ENCODE results near the gene HIVEP3.

The HIVEP3 gene

DNA sequence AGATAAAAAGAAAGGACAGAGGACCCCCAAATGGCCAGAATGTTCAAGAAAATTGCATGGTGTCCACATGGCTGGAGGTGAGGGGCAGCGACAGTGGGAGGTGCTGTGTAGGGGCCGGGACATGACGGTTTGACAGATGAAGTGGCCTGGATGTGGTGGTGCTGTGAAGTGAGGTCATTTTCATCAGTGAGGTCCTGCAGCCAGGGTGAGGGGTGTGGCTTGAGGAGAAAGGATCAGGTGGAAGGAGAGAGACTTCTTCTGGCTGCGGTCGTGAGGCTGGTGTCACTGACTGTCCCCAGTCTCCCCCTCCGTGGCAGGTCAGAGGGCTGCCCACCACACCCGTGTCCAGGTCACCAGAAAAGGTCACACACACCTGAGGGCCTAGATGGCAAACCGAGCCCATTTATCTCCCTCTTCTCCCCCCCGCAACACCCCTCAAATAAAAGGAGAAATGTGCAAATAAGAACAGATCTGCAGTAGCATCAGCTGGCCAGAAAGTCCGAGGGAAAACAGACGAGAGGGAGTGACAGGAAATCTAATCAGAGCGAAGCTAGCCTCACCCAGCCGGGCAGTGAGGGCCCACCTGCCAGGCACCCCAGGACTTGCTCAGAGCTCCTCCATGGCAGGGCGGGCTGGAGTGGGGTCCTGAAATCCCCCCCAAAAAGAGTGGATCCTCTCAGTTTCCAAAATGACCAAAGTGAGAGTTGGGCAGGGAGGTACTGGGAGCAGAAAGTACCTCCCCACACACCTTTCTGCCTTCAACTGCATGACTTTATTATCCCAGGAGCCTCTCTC lies 285.7 kb downstream of the HIVEP3 start:
- DNase-seq (ENCODE audit: low read depth in 2 of 2) = no peak

DNA sequence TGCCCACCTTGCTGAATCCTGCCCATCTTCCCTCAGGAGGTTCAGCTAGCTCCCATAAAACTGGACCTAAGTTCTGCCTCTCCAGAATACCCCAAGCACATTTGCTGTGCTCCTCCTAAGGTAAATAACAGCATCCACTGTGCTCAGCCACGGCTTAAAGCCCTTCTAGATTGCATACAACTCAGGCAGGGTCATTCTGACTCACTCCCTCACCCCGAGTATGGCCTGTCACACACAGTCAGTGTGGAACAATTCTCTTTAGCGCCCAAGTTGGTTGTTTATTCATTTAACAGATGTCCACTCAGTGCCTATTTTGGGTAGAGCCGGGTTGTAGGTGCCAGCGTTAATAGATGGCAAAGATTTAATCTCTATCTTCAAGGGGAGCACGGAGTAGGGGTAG lies 286.8 kb downstream of the HIVEP3 start:
- DNase-seq (ENCODE audit: low read depth in 2 of 2) = no peak

DNA sequence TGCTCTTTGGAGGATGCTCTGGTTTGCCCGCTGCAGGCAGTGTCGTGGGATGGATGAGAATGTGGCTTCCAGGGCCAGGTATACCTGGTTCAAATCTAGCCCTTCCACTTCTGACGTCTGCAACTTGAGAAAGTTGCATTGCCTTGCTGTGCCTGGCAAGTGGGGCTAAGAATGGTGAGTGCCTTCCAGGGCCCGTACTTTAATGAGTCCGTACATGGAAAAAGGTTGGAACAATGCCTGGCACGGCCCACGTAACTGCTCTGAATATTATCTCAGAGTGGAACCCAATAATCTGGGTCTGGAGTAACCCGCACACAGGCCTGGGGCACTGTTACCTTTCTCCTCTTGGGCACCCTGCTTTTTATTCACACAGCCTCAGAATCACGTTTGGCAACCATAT lies 287.6 kb downstream of the HIVEP3 start:
- no peak for DNase-seq (ENCODE audit: low read depth in 2 of 2)

DNA sequence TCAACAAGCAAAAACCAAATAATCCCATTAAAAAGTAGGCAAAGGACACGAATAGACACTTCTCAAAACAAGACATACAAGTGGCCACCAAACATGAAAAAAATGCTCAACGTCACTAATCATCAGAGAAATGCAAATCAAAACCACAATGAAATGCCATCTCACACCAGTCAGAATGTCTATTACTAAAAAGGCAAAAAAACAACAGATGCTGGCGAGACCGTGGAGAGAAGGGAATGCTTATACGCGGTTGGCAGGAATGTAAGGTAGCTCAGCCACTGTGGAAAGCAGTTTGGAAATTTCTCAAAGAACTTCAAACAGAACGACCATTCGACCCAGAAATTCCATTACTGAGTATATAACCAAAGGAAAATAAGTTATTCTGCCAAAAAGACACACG lies 289.2 kb downstream of the HIVEP3 start:
- DNase-seq (ENCODE audit: low read depth in 2 of 2) = peak; percentile 92 to 93

DNA sequence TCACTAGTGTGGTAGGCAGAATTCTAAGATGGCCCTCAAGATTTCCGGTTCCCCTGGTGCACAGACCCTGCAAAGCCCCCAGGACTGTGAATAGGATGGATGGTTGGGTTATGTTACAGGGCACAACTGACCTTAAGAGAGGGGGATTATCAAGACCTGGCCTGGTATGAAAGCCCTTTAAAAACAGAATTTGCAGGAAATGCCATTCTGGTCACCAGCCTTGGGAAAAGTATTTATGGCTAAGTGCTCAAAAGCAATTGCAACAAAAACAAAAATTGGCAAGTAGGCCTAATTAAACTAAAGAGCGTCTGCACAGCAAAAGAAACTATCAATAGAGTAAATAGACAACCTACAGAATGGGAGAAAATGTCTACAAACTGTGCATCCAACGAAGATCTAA lies 289.6 kb downstream of the HIVEP3 start:
- DNase-seq (ENCODE audit: low read depth in 2 of 2) = no peak

DNA sequence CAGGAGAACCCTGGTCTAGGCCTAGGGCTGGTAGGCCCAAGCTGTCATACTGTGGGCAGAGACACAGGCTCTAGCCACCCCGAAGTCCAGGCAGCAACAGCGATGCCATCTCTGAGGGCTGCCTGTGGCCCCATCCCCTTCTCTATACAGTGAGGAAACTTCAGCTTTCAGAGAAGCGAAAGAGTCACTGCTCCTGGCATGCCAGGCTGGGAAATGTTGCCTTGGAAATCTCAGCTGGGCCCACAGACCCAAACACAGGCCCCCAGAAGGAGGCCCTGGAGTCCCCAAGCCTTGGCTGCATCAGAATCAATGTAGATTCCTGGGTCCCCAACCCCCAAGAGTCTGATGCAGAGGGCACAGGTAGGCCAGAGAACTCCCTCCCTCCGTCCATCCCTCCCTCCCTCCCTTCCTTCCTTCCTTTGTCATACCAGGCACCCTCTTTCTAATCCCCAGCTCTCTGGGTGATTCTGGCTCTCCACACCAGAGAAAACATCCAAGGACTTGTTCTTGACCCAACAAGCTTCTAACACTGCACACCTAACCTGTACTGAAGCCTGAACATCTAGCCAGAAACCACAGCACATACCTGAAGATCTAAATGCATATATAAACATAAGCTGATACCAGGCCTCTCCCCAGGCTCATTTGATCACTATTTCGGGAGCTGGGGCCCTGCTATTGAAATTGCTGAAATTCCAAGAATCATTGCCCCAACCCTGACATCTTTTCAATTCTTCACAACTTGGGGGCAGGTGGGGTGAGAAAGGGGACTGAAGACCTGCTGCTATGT lies 291.0 kb downstream of the HIVEP3 start:
- no peak for DNase-seq (ENCODE audit: low read depth in 2 of 2)

DNA sequence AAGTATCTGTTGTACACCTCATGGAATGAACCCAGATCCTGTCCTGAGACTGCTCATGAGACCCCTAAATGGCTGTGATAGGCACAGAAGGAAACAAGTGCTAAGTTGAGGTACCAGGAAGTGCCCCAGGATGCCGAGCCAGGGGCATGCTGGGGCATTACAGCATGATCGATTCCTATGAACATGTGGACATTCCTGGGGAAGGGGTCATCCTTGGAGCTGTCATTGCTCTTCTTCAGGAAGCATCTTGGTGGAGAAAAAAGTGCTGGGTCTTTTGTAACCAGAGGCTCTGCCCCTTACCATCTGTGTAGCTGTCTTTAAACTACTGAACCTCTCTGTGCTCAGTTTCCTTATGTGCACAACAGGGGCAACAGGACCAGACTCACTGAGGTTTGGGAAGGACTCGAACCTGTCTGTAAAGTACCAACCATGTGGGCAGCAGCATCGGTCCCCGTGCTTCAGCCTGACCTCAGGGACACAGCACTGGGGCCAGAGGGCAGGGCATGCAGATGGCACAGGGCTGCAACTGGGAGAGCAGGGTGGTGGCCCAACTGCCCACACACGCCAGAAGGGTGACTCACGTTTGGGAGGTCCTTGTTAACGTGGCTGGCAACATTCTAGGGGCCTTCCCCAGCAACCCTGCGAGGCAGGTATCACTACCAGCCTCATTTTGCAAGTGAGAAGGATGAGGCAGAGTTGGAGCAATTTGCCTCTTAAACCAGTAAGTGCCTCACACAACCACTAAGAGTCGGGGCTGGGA lies 291.9 kb downstream of the HIVEP3 start:
- no peak for DNase-seq (ENCODE audit: low read depth in 2 of 2)

DNA sequence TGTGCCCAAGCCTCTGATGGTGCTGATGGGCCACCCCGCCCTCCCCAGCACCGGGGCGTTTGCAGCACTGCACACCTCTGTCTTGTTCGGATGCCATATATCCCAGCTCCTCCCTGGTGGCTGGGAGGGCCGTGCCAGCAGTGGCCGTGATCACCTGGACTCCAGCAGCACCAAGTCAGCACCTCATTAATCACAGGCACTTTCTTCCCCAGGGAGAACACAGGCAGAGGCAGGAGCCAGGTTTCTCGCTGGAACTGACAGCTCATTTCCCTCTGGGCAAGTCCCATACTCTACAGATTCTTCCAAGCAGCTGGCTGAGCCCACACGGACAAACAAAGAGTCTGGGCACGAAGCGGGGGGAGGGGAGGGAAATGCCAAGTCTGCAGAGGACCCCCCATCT lies 292.6 kb downstream of the HIVEP3 start:
- peak in 1 of 2 experiments; percentile 32 for DNase-seq (ENCODE audit: low read depth in 2 of 2)

DNA sequence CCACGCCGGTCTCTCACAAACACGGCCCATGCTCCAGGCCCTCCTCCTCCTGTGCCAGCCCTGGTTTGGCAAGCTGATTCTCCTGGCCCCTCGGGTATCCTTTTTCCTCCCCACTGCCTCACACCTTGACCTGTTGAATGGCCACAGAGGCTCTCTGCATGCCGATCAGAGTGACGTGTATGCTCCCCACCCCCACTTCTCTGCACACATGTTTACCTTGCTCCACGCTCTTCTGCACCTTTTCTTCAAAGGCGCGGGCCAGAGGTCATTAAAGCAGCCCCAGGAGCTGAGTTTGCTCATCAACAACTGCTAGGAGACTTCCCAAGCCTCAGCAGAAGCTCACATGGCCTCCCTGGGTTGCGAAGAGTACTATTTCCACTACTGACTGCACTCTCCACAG lies 295.0 kb downstream of the HIVEP3 start:
- DNase-seq (ENCODE audit: low read depth in 2 of 2) = no peak

DNA sequence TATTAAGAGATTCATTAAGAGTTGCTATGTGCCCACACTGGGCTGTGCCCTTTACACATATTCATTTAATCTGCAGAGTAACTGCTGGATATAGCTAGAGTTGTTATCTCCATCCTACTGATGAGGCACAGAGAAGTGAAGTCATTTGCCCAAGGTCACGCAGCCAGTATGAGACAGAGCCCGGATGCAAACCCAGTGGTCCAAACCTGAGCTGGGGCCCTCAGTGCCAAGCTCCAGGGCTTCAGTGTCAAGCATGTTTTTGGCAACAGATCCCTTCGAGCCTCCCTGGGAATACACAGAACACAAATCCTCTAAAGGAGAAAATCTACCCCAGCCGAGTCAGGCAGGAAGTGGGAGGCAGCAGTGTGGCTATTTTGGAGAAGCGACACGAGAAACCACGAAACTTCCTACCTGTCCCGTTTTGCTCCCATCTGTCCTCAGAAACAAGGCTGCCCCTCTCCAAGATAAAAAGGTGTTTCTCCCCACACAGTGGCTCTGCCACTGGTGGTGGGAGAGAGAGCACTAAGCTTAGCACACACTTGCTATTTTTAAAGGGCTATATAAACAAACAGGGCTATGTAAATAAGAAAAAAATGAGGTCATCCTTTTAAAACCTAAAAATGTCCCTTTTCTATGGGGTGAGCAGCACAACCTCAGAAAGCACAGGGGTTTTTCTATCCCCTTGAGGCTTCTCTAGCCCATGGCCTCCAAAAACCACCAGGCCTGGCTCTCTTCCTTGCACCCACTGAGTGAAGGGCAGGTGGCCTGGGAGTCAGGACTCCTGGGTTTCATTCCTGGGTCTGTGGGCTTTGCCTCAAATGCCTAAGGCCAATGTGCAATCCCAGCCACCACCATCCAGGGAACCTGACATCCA lies 295.6 kb downstream of the HIVEP3 start:
- DNase-seq (ENCODE audit: low read depth in 2 of 2) = no peak

DNA sequence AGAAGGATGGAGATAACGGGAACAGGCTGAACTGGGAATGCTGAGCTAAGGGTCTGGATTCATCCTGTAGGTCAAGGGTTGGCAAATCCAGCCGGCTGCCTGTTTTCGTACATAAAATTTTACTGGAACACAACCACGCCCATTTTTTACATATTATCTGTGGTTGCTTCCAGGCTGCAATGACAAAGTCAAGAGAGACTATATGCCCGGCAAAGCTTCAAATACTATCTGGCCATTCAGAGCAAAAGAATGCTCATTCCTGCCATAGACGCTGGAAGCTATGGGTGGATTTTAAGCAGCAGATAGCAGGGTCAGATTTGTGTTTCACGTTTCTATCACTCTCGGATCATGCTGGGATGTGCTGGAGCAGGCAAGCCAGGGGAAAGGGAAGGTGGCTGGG lies 296.3 kb downstream of the HIVEP3 start:
- no peak for DNase-seq (ENCODE audit: low read depth in 2 of 2)

DNA sequence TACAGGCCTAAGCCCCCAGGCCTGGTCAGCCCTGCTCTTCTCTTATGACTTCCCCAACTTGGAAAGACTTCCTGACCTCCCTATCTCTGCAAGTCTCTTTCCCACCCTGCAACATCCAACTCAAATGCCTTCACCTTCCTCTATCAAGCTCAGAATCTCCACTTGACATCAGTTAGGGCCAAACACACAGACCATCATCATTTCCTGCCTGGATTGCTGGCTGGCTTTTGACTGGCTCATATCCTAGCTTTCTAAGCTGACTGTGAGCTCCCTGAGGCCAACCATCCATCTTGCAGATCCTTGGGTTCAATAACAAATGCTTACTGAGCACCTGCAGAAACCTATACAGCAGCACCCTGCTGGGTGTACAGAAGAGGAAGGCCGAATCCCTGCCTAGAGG lies 296.9 kb downstream of the HIVEP3 start:
- no peak for DNase-seq (ENCODE audit: low read depth in 2 of 2)

DNA sequence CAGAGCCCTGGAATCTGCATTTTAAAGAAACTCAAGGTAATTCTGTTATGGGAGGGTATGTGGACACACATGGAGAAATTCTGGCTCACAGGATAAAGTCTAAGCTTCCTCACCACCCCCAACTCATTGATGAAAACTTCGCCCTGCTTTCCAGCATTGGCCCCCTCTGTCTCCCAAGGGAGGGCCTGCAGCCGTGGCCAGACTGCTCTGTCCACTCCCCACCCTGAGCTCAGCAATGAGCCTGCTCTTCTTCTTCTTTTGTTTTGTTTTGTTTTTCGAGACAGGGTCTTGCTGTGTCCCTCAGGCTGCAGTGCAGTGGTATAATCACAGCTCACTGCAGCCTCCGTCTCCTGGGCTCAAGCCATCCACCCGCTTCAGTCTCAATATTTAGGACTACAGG lies 297.5 kb downstream of the HIVEP3 start:
- no peak for DNase-seq (ENCODE audit: low read depth in 2 of 2)

DNA sequence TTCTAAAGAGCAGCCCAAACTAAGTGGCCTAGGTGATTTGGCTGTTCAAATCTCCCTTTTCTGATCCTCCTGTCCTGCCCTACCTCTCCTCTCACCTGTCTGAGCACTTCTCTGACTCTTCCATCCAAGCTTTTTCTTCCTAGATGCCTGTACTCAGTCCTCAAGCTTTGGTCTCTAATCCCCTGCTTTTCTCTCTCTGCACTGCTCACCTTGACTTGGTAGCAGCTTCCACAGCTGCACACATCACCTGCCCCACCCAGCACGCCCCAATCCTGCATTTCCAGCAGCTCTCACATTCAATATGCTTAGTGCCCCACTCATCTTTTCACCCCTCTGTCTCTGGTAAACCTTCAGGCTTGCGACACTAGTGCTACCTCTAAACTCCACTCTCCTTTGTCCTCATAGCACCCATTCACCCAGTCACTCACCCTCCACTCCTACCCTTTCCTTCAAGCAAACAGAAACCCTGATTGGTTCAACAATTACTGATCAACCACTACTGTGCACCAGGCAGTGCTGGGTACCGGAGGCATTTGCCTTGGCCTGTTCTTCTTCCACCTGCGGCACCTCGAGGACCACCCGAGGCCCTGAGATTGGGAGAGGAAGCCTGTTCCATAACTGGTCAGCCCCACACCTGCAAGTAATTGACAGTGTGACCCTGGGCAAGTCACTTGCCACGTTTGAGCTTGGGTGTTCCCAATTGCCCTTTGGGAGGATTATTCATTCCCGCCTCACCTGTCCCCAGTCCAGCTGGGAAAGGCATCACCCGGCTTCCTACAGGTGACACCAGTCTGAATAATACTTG lies 298.2 kb downstream of the HIVEP3 start:
- no peak for DNase-seq (ENCODE audit: low read depth in 2 of 2)

DNA sequence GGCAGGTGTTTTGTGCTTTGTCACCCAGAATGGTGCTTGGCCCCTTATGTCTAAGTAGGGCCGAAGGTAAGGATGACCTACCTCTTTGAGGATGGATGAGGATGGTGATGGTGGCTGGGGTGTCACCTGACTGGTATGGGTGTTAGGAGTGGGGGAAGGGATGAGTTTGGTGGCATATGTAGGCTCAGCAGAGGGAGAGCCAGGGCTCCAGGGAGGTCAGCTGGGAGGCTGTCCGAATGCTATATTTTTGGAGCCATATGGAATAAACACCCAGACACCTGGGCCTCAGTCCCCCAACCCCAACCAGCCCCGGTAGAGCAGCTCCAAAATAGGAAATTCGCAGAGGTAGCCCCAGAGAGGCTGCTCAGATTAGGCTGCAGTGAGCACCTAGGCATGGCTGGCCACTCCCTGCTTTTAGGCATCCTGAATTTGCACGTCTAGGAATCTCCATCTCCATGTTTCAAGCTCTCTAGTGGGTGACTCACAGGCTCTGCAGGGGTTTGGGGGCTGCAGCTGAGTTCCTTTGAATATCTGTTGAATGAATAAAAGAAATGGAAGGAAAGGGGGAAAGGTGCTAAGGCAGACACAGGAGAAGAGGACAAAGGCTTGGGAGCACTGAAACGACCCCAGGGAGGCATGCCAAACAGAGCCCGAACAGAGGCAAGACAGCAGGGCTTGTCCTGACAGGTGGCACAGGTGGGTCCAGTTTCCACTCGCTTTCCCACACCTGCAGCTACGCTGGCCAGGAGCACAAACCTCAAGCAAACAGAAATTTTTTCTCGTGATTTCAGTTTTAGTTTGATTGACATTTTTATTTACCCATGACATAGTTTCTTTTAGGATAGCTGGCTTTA lies 299.0 kb downstream of the HIVEP3 start:
- DNase-seq (ENCODE audit: low read depth in 2 of 2) = no peak

DNA sequence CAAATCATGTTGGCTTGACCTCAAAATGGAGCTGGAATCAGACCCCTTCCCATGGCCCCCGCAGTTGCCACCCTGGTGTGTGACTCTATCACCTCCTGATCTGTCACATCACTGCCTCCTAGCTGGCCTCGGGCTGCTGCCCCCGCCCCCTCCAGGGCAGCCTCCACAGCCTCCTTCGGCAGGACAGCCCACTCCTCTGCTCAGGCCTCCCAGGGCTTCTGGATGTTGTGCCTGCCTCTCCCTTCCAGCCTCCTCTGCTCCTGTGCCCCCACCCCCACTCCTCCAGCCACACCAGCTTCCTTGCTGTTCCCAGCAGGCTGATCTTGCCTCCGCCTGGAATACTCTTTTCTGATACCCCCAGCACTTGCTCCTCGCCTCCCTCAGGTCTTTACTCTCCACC lies 299.9 kb downstream of the HIVEP3 start:
- DNase-seq (ENCODE audit: low read depth in 2 of 2) = no peak

DNA sequence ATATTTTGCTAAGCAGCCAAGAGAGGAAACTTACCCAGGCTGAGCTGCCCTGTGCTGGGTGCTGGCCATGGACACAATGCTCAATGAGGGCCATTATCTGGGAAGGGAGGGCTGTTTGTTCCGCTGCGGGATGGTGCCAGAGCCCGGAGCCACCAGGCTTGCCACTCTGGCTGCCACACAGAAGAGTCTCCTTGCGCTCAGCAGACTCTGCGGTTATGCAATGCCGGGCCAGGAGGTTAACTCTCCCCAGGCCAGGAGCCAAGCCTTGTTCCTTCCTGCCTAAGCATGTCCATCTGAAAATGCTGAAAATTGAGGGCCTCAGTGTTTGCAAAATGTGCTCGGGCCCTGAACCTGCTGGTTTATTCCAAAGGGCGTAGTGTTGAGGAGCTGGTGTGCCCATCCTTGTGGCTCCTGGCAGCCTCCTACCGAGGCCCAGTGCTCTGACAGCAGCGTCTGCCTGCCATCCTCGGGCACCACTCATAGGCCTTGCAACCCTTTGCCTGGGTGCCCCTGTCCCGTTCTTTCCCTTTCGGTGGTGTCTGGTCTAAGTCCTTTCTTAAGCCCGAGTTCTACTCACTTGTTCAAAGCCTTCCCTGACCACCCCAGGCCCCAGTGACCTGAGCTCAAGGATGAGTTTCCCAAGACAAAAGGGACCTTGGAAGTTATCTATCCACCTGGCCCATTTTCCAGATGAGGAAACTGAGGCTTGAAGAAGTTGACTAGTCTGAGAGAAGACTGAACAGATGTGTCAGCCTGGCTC lies 300.5 kb downstream of the HIVEP3 start:
- no peak for DNase-seq (ENCODE audit: low read depth in 2 of 2)

DNA sequence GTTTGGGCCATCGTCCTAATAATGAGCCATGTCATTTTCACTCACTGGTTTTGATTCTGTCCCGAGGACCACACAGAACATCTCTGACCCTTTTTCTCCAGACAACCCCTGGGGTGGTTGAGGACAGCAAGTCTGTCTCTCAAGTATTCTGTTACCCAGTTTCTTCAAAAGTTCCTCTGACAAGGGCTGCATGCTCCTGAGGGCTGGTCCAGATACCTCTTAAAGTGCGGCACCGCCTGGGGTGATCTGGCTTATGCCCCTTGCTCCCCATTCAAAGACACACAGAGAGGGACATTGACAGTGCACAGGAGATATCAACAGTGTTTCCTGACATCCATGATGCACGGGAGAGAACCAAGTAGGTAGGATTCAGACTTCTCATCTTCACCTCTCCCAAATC lies 301.4 kb downstream of the HIVEP3 start:
- no peak for DNase-seq (ENCODE audit: low read depth in 2 of 2)

DNA sequence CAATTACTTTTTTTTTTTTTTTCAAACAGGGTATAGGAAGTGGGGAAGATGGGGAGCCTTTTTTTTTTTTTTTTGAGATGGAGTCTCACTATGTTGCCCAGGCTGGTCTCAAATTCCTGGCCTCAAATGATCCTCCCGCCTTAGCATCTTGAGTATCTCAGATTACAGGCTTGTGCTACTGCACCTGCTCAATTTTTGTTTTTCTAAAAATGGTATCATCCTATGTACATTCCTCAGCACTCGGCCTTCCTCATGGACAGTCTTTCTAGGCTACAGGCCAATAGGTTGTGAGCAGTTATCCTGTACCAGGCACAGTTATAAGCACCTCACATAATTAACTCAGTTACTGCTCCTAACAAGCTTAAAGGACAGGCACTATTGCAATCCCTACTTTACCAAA lies 302.2 kb downstream of the HIVEP3 start:
- DNase-seq (ENCODE audit: low read depth in 2 of 2) = no peak

All from fibroblast of skin of left quadriceps (primary cell).